ENCODE measurements around the gene KCND3. TPM values are rescaled to one million over a fixed set of nuclear protein-coding genes. Genes with fewer than 3 reads are reported as not detected.

KCND3 gene
- polyA plus RNA-seq, 1 donor = 2.5 TPM

GRCh38 chr1:111819566-111820263, 169.8 kb downstream of the KCND3 start:
- H3K9me3 ChIP-seq (ENCODE audit: control insufficient read depth, low read depth, low read length) = no peaks in the 10 kb centered on the region
- DNase-seq = no peak
- H3K4me1 ChIP-seq (ENCODE audit: control insufficient read depth, insufficient read depth, low read length) = no peaks in the 10 kb centered on the region
- H3K4me3 ChIP-seq (ENCODE audit: low read length) = no peak overlapping the region
- no peak overlapping the region for H3K27ac ChIP-seq (ENCODE audit: low read length)
- H3K27me3 ChIP-seq (ENCODE audit: control insufficient read depth, insufficient read depth, low read length) = peaks cover 3% of the 10 kb centered on the region
- H3K36me3 ChIP-seq (ENCODE audit: control insufficient read depth, insufficient read depth, low read length) = no peaks in the 10 kb centered on the region
- 100% methylated on average over 2 of the region's 9 CpGs for WGBS (ENCODE audit: insufficient coverage, low lambda C conversion rate)

GRCh38 chr1:111818546-111818945, 170.9 kb downstream of the KCND3 start:
- Histone ChIP-seq H3K9me3 (ENCODE audit: control insufficient read depth, low read depth, low read length) (no peaks in the 10 kb centered on the region), H3K27ac (ENCODE audit: low read length) (no peak overlapping the region), H3K4me1 (ENCODE audit: control insufficient read depth, insufficient read depth, low read length) (no peaks in the 10 kb centered on the region), H3K27me3 (ENCODE audit: control insufficient read depth, insufficient read depth, low read length) (peaks cover 3% of the 10 kb centered on the region), H3K36me3 (ENCODE audit: control insufficient read depth, insufficient read depth, low read length) (no peaks in the 10 kb centered on the region), H3K4me3 (ENCODE audit: low read length) (no peak overlapping the region)
- 80% methylated on average over 1 of the region's 5 CpGs for WGBS (ENCODE audit: insufficient coverage, low lambda C conversion rate)
- no peak for DNase-seq

- H3K36me3 ChIP-seq (ENCODE audit: control insufficient read depth, insufficient read depth, low read length) = no peaks in the 10 kb centered on the region
- no peak overlapping the region for H3K4me3 ChIP-seq (ENCODE audit: low read length)
- peaks cover 2% of the 10 kb centered on the region for H3K27me3 ChIP-seq (ENCODE audit: control insufficient read depth, insufficient read depth, low read length)
- no peak overlapping the region for H3K27ac ChIP-seq (ENCODE audit: low read length)
- DNase-seq = no peak
- H3K4me1 ChIP-seq (ENCODE audit: control insufficient read depth, insufficient read depth, low read length) = no peaks in the 10 kb centered on the region
- no CpG with 5 or more reads among the region's 4 CpGs for WGBS (ENCODE audit: insufficient coverage, low lambda C conversion rate)
- H3K9me3 ChIP-seq (ENCODE audit: control insufficient read depth, low read depth, low read length) = no peaks in the 10 kb centered on the region
These were observed 171.4 kb downstream of the KCND3 start for GRCh38 chr1:111818081-111818480.

- Histone ChIP-seq H3K27me3 (ENCODE audit: control insufficient read depth, insufficient read depth, low read length) (no peaks in the 10 kb centered on the region), H3K27ac (ENCODE audit: low read length) (no peak overlapping the region), H3K36me3 (ENCODE audit: control insufficient read depth, insufficient read depth, low read length) (no peaks in the 10 kb centered on the region), H3K4me3 (ENCODE audit: low read length) (no peak overlapping the region), H3K9me3 (ENCODE audit: control insufficient read depth, low read depth, low read length) (no peaks in the 10 kb centered on the region), H3K4me1 (ENCODE audit: control insufficient read depth, insufficient read depth, low read length) (no peaks in the 10 kb centered on the region)
- DNase-seq = no peak
- 50% methylated on average over 3 of the region's 3 CpGs for WGBS (ENCODE audit: insufficient coverage, low lambda C conversion rate)
These were observed 174.8 kb downstream of the KCND3 start for GRCh38 chr1:111814642-111815041.

- no CpG with 5 or more reads among the region's 9 CpGs for WGBS (ENCODE audit: insufficient coverage, low lambda C conversion rate)
- Histone ChIP-seq H3K27me3 (ENCODE audit: control insufficient read depth, insufficient read depth, low read length) (no peaks in the 10 kb centered on the region), H3K9me3 (ENCODE audit: control insufficient read depth, low read depth, low read length) (no peaks in the 10 kb centered on the region), H3K4me1 (ENCODE audit: control insufficient read depth, insufficient read depth, low read length) (no peaks in the 10 kb centered on the region), H3K27ac (ENCODE audit: low read length) (no peak overlapping the region), H3K36me3 (ENCODE audit: control insufficient read depth, insufficient read depth, low read length) (no peaks in the 10 kb centered on the region), H3K4me3 (ENCODE audit: low read length) (no peak overlapping the region)
- DNase-seq = no peak
These were observed 175.2 kb downstream of the KCND3 start for GRCh38 chr1:111814305-111814628.

GRCh38 chr1:111813440-111814304, 175.8 kb downstream of the KCND3 start:
- Histone ChIP-seq H3K36me3 (ENCODE audit: control insufficient read depth, insufficient read depth, low read length) (no peaks in the 10 kb centered on the region), H3K4me3 (ENCODE audit: low read length) (no peak overlapping the region), H3K4me1 (ENCODE audit: control insufficient read depth, insufficient read depth, low read length) (no peaks in the 10 kb centered on the region), H3K9me3 (ENCODE audit: control insufficient read depth, low read depth, low read length) (no peaks in the 10 kb centered on the region), H3K27me3 (ENCODE audit: control insufficient read depth, insufficient read depth, low read length) (no peaks in the 10 kb centered on the region), H3K27ac (ENCODE audit: low read length) (no peak overlapping the region)
- no CpG with 5 or more reads among the region's 16 CpGs for whole genome bisulfite sequencing (ENCODE audit: insufficient coverage, low lambda C conversion rate)
- DNase-seq = no peak

- DNase-seq = no peak
- no peaks in the 10 kb centered on the region for H3K36me3 ChIP-seq (ENCODE audit: control insufficient read depth, insufficient read depth, low read length)
- no peaks in the 10 kb centered on the region for H3K27me3 ChIP-seq (ENCODE audit: control insufficient read depth, insufficient read depth, low read length)
- no peaks in the 10 kb centered on the region for H3K9me3 ChIP-seq (ENCODE audit: control insufficient read depth, low read depth, low read length)
- WGBS (ENCODE audit: insufficient coverage, low lambda C conversion rate) = 80% methylated on average over 1 of the region's 4 CpGs
- H3K4me1 ChIP-seq (ENCODE audit: control insufficient read depth, insufficient read depth, low read length) = no peaks in the 10 kb centered on the region
- H3K27ac ChIP-seq (ENCODE audit: low read length) = no peak overlapping the region
- H3K4me3 ChIP-seq (ENCODE audit: low read length) = no peak overlapping the region
These were observed 177.2 kb downstream of the KCND3 start for GRCh38 chr1:111812306-111812705.

GRCh38 chr1:111811891-111812290, 177.6 kb downstream of the KCND3 start:
- no peaks in the 10 kb centered on the region for H3K27me3 ChIP-seq (ENCODE audit: control insufficient read depth, insufficient read depth, low read length)
- no peak for DNase-seq
- no peak overlapping the region for H3K27ac ChIP-seq (ENCODE audit: low read length)
- no peaks in the 10 kb centered on the region for H3K36me3 ChIP-seq (ENCODE audit: control insufficient read depth, insufficient read depth, low read length)
- no peak overlapping the region for H3K4me3 ChIP-seq (ENCODE audit: low read length)
- no peaks in the 10 kb centered on the region for H3K4me1 ChIP-seq (ENCODE audit: control insufficient read depth, insufficient read depth, low read length)
- WGBS (ENCODE audit: insufficient coverage, low lambda C conversion rate) = no CpG with 5 or more reads among the region's 10 CpGs
- no peaks in the 10 kb centered on the region for H3K9me3 ChIP-seq (ENCODE audit: control insufficient read depth, low read depth, low read length)

GRCh38 chr1:111805251-111805650, 184.2 kb downstream of the KCND3 start:
- Histone ChIP-seq H3K9me3 (ENCODE audit: control insufficient read depth, low read depth, low read length) (no peaks in the 10 kb centered on the region), H3K4me3 (ENCODE audit: low read length) (no peak overlapping the region), H3K27ac (ENCODE audit: low read length) (no peak overlapping the region), H3K4me1 (ENCODE audit: control insufficient read depth, insufficient read depth, low read length) (no peaks in the 10 kb centered on the region), H3K27me3 (ENCODE audit: control insufficient read depth, insufficient read depth, low read length) (no peaks in the 10 kb centered on the region), H3K36me3 (ENCODE audit: control insufficient read depth, insufficient read depth, low read length) (no peaks in the 10 kb centered on the region)
- no CpG with 5 or more reads among the region's 2 CpGs for WGBS (ENCODE audit: insufficient coverage, low lambda C conversion rate)
- DNase-seq = no peak

- H3K27ac ChIP-seq (ENCODE audit: low read length) = no peak overlapping the region
- WGBS (ENCODE audit: insufficient coverage, low lambda C conversion rate) = no CpG with 5 or more reads among the region's 11 CpGs
- H3K4me1 ChIP-seq (ENCODE audit: control insufficient read depth, insufficient read depth, low read length) = no peaks in the 10 kb centered on the region
These were observed 184.7 kb downstream of the KCND3 start for GRCh38 chr1:111804776-111805175.

More at GRCh38 chr1:111804776-111805175, 184.7 kb downstream of the KCND3 start:
- Histone ChIP-seq H3K9me3 (ENCODE audit: control insufficient read depth, low read depth, low read length) (no peaks in the 10 kb centered on the region), H3K36me3 (ENCODE audit: control insufficient read depth, insufficient read depth, low read length) (no peaks in the 10 kb centered on the region), H3K27me3 (ENCODE audit: control insufficient read depth, insufficient read depth, low read length) (no peaks in the 10 kb centered on the region), H3K4me3 (ENCODE audit: low read length) (no peak overlapping the region)
- DNase-seq = no peak
